ENCODE measurements around the gene MPST.
"Not testable (repeated sequence)": the region's sequence is repeated elsewhere in the genome, so short reads cannot be mapped to it uniquely, and the experiment has no call there.

MPST gene

DNA sequence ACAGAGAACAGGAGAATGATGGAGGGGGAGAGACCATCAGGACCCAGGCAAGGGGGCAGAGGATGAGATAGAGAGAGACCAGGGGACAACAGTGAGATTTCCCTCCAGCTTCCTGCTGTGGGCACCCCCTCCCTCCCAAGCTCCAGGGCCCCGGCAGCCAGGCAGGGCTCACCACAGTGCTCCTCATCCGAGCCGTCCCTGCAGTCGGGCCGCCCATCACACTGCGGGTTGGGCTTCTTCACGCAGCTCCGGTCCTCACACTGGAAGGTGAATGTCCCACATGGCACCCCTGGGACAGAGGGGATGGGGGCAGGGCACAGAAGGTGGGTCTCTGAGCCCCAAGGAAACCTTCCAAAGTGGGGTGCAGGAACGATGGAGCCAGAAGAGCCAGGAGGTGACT, 51.2 kb downstream of the MPST start:
- no peak for DNase-seq (ENCODE audit: low read depth)
- no peak overlapping the region for H3K4me3 ChIP-seq (ENCODE audit: low read length)
- TF ChIP-seq, protein P1, sequence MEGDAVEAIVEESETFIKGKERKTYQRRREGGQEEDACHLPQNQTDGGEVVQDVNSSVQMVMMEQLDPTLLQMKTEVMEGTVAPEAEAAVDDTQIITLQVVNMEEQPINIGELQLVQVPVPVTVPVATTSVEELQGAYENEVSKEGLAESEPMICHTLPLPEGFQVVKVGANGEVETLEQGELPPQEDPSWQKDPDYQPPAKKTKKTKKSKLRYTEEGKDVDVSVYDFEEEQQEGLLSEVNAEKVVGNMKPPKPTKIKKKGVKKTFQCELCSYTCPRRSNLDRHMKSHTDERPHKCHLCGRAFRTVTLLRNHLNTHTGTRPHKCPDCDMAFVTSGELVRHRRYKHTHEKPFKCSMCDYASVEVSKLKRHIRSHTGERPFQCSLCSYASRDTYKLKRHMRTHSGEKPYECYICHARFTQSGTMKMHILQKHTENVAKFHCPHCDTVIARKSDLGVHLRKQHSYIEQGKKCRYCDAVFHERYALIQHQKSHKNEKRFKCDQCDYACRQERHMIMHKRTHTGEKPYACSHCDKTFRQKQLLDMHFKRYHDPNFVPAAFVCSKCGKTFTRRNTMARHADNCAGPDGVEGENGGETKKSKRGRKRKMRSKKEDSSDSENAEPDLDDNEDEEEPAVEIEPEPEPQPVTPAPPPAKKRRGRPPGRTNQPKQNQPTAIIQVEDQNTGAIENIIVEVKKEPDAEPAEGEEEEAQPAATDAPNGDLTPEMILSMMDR (IDR thresholded peaks at IDR 0.05; ENCODE audit: insufficient read depth, low read depth, low read length, missing control alignments) = no peak

DNA sequence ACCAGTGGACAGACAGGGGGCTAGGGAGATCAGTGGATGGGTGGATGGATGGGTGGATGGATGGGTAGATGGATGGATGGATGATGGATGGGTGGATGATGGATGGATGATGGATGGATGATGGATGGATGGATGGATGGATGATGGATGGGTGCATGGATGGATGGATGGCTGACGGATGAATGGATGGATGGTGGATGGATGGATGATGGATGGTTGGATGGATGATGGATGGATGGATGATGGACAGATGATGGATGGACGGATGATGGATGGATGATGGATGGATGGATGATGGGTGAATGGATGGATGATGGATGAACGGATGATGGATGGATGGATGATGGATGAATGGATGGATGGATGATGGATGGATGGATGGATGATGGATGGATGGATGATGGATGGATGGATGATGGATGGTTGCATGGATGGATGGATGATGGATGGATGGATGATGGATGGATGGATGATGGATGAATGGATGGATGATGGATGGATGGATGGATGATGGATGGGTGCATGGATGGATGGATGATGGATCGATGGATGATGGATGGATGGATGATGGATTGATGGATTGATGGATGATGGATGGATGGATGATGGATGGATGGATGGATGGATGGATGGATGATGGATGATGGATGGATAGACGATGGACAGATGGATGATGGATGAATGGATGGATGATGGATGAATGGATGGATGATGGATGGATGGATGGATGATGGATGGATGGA, 52.5 kb downstream of the MPST start:
- not testable (repeated sequence) for DNase-seq (ENCODE audit: low read depth); H3K4me3 ChIP-seq (ENCODE audit: low read length)

DNA sequence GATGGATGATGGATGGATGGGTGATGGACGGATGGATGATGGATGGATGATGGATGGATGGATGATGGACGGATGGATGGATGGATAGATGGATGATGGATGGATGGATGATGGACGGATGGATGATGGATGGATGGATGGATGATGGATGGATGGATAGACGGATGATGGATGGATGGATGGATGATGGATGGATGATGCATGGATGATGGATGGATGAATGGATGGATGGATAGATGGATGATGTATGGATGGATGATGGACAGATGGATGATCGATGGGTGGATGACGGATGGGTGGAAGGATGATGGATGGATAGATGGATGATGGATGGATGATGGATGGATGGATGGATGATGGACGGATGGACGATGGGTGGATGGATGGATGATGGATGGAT, 53.1 kb downstream of the MPST start:
- no peak for DNase-seq (ENCODE audit: low read depth)
- H3K4me3 ChIP-seq (ENCODE audit: low read length) = no peak overlapping the region
- TF ChIP-seq, protein P1 (IDR thresholded peaks at IDR 0.05; ENCODE audit: insufficient read depth, low read depth, low read length, missing control alignments) = no peak

DNA sequence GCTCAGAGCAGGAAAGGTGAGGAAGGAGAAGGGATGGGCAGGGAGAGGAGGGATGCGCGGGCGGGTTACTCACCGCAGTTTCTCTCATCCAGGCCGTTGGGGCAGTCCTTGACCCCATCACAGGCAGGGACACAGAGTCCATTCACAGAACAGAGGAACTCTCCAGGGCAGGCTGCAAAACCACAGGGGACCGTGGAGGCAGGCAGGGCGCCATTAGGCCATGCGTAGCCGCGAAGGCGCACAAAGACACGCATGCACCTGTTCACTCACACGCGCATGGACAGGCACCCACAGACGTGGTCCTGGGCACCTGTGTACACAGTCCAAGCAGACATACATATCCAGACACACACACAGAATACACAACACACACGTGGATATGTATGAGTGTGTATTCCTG, 55.0 kb downstream of the MPST start:
- no peak overlapping the region for H3K4me3 ChIP-seq (ENCODE audit: low read length)
- TF ChIP-seq, protein P1 (IDR thresholded peaks at IDR 0.05; ENCODE audit: insufficient read depth, low read depth, low read length, missing control alignments) = no peak
- DNase-seq (ENCODE audit: low read depth) = no peak

GRCh38 chr22:37075046-37075445, 55.5 kb downstream of the MPST start:
- no peak overlapping the region for H3K4me3 ChIP-seq (ENCODE audit: low read length)
- TF ChIP-seq, protein P1 (IDR thresholded peaks at IDR 0.05; ENCODE audit: insufficient read depth, low read depth, low read length, missing control alignments) = no peak
- no peak for DNase-seq (ENCODE audit: low read depth)

DNA sequence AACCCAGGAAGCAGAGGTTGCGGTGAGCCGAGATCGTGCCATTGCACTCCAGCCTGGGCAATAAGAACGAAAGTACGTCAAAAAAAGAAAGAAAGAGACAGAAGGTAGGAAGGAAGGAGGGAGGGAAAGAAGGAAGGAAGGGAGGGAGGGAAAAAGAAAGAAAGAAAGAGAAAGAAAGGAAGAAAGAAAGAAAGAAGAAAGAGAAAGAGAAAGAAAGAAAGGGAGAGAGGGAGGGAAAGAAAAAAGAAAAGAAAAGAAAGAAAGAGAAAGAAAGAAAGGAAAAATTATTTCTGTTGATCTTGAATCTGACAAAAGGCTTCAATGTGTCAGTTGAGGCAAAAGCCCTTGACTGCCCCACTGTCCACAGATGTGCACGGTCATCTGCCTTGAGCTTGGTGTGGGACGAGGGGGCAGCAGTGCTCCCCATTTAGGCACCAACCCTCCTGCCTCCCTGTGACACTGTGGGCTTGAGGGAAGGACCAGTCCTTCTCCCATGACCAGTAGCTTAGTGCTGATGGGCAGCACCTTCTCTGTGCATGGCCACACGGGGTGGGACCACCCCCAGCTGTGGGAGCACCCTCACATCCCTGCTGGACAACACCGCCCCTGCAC, 56.4 kb downstream of the MPST start:
- TF ChIP-seq, protein P1 (IDR thresholded peaks at IDR 0.05; ENCODE audit: insufficient read depth, low read depth, low read length, missing control alignments) = no peak
- no peak for DNase-seq (ENCODE audit: low read depth)
- H3K4me3 ChIP-seq (ENCODE audit: low read length) = no peak overlapping the region

DNA sequence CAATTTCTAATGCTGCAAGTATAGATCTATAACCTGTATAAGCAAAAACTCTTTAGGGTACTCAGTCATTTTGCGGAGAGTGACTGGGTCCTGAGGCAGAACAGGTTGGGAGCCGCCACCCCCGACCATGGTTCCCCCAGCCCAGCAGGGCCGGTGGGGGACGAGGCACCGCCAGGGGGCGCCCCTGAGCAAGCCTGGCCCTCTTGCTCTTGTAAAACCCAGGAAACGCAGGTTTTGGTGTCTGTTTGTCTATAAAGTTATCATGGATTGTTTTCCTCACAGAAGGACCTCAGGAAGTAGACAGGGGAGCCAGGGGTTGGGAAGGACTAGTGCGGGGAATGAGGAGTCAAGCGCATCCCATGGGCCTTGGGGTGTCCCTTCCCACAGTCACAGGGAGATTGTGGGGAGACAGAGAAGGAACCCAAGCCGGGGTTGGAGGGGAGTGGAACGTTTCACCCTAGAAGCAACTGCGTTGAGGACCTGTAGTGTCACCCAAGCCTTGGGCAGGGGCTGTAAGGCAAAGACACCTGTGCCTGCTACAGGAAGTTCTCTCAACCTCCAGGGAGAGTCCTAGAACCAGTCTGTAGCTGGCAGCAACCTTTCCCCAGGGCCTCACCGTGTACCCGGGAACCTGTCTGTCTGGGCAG, 58.4 kb downstream of the MPST start:
- DNase-seq (ENCODE audit: low read depth) = peak; percentile 55
- no peak overlapping the region for H3K4me3 ChIP-seq (ENCODE audit: low read length)
- TF ChIP-seq, protein P1 (IDR thresholded peaks at IDR 0.05; ENCODE audit: insufficient read depth, low read depth, low read length, missing control alignments) = peak; percentile 98

Data from epithelial cell of esophagus (primary cell).